ENCODE measurements around the gene PCCA.

PCCA gene

GRCh38 chr13:100230769-100231149 lies 141.9 kb downstream of the PCCA start:
- no peak for DNase-seq (ENCODE audit: low read depth, low spot score)
- no peaks in the 10 kb centered on the region for H3K27me3 ChIP-seq (ENCODE audit: insufficient read depth, insufficient read length)
- H3K9me3 ChIP-seq (ENCODE audit: insufficient read depth, low read length) = no peaks in the 10 kb centered on the region
- H3K4me3 ChIP-seq (ENCODE audit: insufficient read length, low read depth) = no peak overlapping the region
- H3K9ac ChIP-seq (ENCODE audit: insufficient read length, low read depth) = no peak overlapping the region
- TF ChIP-seq YY1 (IDR thresholded peaks at IDR 0.05; ENCODE audit: insufficient read depth, insufficient read length) (no peak), SUZ12 (IDR thresholded peaks at IDR 0.05; ENCODE audit: extremely low read depth, insufficient read depth, insufficient read length) (no peak), ZNF274 (IDR thresholded peaks at IDR 0.05; ENCODE audit: low read depth, low read length) (no peak)
- H3K4me1 ChIP-seq (ENCODE audit: insufficient read depth, insufficient read length) = peaks cover 5% of the 10 kb centered on the region
- no peaks in the 10 kb centered on the region for H3K36me3 ChIP-seq (ENCODE audit: insufficient read depth, insufficient read length, low read length)

DNA sequence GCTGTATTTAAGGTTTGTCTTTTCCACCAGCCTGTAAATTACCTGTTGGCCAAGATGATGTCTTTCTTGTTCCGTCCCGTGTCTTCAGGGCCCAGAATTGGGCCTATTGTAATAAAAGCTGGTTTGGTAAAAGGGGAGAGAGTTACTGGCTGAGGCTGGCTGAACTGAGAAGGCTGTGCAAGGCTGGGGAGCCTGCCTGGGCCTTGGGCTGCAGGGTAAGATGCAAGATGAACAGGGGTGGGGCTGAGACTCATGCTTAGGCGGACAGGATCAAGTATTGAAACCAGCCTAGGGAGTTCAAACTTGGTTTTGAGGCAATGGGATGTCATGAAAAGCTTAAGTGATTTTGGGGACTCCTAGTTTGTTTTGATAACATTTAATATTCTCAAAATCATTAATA lies 142.3 kb downstream of the PCCA start:
- no peak for DNase-seq (ENCODE audit: low read depth, low spot score)
- peaks cover 5% of the 10 kb centered on the region for H3K4me1 ChIP-seq (ENCODE audit: insufficient read depth, insufficient read length)
- no peaks in the 10 kb centered on the region for H3K36me3 ChIP-seq (ENCODE audit: insufficient read depth, insufficient read length, low read length)
- H3K9ac ChIP-seq (ENCODE audit: insufficient read length, low read depth) = no peak overlapping the region
- H3K4me3 ChIP-seq (ENCODE audit: insufficient read length, low read depth) = no peak overlapping the region
- no peaks in the 10 kb centered on the region for H3K27me3 ChIP-seq (ENCODE audit: insufficient read depth, insufficient read length)
- TF ChIP-seq ZNF274 (IDR thresholded peaks at IDR 0.05; ENCODE audit: low read depth, low read length) (no peak), YY1 (IDR thresholded peaks at IDR 0.05; ENCODE audit: insufficient read depth, insufficient read length) (no peak), SUZ12 (IDR thresholded peaks at IDR 0.05; ENCODE audit: extremely low read depth, insufficient read depth, insufficient read length) (no peak)
- H3K9me3 ChIP-seq (ENCODE audit: insufficient read depth, low read length) = no peaks in the 10 kb centered on the region

- H3K4me1 ChIP-seq (ENCODE audit: insufficient read depth, insufficient read length) = peaks cover 5% of the 10 kb centered on the region
- H3K27me3 ChIP-seq (ENCODE audit: insufficient read depth, insufficient read length) = no peaks in the 10 kb centered on the region
- no peak overlapping the region for H3K9ac ChIP-seq (ENCODE audit: insufficient read length, low read depth)
- H3K4me3 ChIP-seq (ENCODE audit: insufficient read length, low read depth) = no peak overlapping the region
- no peaks in the 10 kb centered on the region for H3K36me3 ChIP-seq (ENCODE audit: insufficient read depth, insufficient read length, low read length)
- TF ChIP-seq SUZ12 (IDR thresholded peaks at IDR 0.05; ENCODE audit: extremely low read depth, insufficient read depth, insufficient read length) (no peak), ZNF274 (IDR thresholded peaks at IDR 0.05; ENCODE audit: low read depth, low read length) (no peak), YY1 (IDR thresholded peaks at IDR 0.05; ENCODE audit: insufficient read depth, insufficient read length) (no peak)
- no peak for DNase-seq (ENCODE audit: low read depth, low spot score)
- H3K9me3 ChIP-seq (ENCODE audit: insufficient read depth, low read length) = no peaks in the 10 kb centered on the region
Observed at GRCh38 chr13:100234006-100234405, 145.1 kb downstream of the PCCA start.

- H3K27me3 ChIP-seq (ENCODE audit: insufficient read depth, insufficient read length) = no peaks in the 10 kb centered on the region
- peaks cover 5% of the 10 kb centered on the region for H3K4me1 ChIP-seq (ENCODE audit: insufficient read depth, insufficient read length)
- no peak for DNase-seq (ENCODE audit: low read depth, low spot score)
- no peaks in the 10 kb centered on the region for H3K36me3 ChIP-seq (ENCODE audit: insufficient read depth, insufficient read length, low read length)
- no peak for TF ChIP-seq ZNF274 (IDR thresholded peaks at IDR 0.05; ENCODE audit: low read depth, low read length)
- no peak for TF ChIP-seq YY1 (IDR thresholded peaks at IDR 0.05; ENCODE audit: insufficient read depth, insufficient read length)
- no peak for TF ChIP-seq SUZ12 (IDR thresholded peaks at IDR 0.05; ENCODE audit: extremely low read depth, insufficient read depth, insufficient read length)
- no peak overlapping the region for H3K4me3 ChIP-seq (ENCODE audit: insufficient read length, low read depth)
- H3K9ac ChIP-seq (ENCODE audit: insufficient read length, low read depth) = no peak overlapping the region
- H3K9me3 ChIP-seq (ENCODE audit: insufficient read depth, low read length) = no peaks in the 10 kb centered on the region
Observed at GRCh38 chr13:100234524-100235136, 145.7 kb downstream of the PCCA start.

DNA sequence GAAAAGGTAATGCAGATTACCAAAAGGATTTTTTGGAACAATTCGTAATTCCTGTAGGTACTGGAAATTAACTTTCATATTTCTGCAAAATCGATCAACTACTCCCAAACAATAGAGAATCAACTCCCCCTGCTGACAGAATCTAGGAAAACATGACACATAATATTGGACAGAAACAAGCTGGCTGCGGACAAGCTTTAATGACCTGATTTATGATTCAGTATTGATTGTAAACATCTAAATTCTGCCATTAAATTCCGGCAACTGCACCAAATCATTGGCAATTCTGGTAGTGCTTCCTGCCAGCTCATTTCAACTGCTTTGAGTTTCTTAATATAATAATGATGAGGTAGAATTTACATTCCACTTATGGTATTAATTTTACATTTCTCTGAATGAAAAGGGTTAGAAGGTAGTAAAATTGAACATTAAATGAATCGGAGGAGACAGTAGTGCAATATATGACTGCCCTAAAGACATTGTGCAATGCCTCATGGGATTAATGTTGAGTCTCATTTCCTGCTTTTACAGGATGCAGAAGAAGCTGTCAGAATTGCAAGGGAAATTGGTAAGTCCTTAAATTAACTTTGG lies 146.5 kb downstream of the PCCA start:
- DNase-seq (ENCODE audit: low read depth, low spot score) = no peak
- TF ChIP-seq SUZ12 (IDR thresholded peaks at IDR 0.05; ENCODE audit: extremely low read depth, insufficient read depth, insufficient read length) (no peak), YY1 (IDR thresholded peaks at IDR 0.05; ENCODE audit: insufficient read depth, insufficient read length) (no peak)
- Histone ChIP-seq H3K36me3 (ENCODE audit: insufficient read depth, insufficient read length, low read length) (no peaks in the 10 kb centered on the region), H3K27me3 (ENCODE audit: insufficient read depth, insufficient read length) (no peaks in the 10 kb centered on the region), H3K4me1 (ENCODE audit: insufficient read depth, insufficient read length) (peaks cover 5% of the 10 kb centered on the region), H3K4me3 (ENCODE audit: insufficient read length, low read depth) (no peak overlapping the region), H3K9me3 (ENCODE audit: insufficient read depth, low read length) (no peaks in the 10 kb centered on the region), H3K9ac (ENCODE audit: insufficient read length, low read depth) (no peak overlapping the region)

DNA sequence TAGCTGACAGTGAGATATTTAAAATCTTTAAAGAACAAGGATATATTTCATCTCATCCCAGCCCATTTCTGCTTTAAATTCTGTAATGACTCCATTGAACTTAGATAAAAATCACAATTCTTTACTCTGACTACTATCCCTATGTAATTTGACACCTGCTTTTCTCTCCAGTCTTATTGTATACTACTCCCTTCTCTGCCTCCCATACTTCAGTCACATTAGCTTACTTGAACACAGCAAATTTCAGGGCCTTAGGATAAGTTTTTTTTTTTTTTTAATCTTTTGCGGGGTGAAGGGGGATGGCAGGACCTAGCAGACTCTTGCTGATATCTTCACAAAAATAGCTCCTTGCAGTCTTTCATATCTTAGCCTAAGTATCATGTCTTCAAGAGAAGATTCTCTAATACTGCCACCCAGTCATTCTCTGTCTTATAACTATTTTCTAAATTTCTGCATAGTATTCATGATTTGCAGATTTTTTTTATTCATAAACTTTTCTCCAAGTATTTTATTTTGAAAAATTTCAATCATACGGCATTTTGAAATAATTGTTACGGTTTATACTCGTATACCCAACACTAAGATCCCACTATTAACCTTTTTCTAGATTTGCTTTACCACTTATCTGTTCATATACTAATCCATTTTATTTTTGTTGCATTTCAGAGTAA lies 151.4 kb downstream of the PCCA start:
- no peaks in the 10 kb centered on the region for H3K36me3 ChIP-seq (ENCODE audit: insufficient read depth, insufficient read length, low read length)
- no peak overlapping the region for H3K9ac ChIP-seq (ENCODE audit: insufficient read length, low read depth)
- no peaks in the 10 kb centered on the region for H3K9me3 ChIP-seq (ENCODE audit: insufficient read depth, low read length)
- no peak overlapping the region for H3K4me3 ChIP-seq (ENCODE audit: insufficient read length, low read depth)
- TF ChIP-seq YY1 (IDR thresholded peaks at IDR 0.05; ENCODE audit: insufficient read depth, insufficient read length) = no peak
- no peak for TF ChIP-seq ZNF274 (IDR thresholded peaks at IDR 0.05; ENCODE audit: low read depth, low read length)
- TF ChIP-seq SUZ12 (IDR thresholded peaks at IDR 0.05; ENCODE audit: extremely low read depth, insufficient read depth, insufficient read length) = no peak
- H3K27me3 ChIP-seq (ENCODE audit: insufficient read depth, insufficient read length) = no peaks in the 10 kb centered on the region
- no peak for DNase-seq (ENCODE audit: low read depth, low spot score)
- no peaks in the 10 kb centered on the region for H3K4me1 ChIP-seq (ENCODE audit: insufficient read depth, insufficient read length)

- Histone ChIP-seq H3K36me3 (ENCODE audit: insufficient read depth, insufficient read length, low read length) (no peaks in the 10 kb centered on the region), H3K27me3 (ENCODE audit: insufficient read depth, insufficient read length) (no peaks in the 10 kb centered on the region), H3K9ac (ENCODE audit: insufficient read length, low read depth) (no peak overlapping the region), H3K9me3 (ENCODE audit: insufficient read depth, low read length) (peaks cover 10% of the 10 kb centered on the region), H3K4me1 (ENCODE audit: insufficient read depth, insufficient read length) (no peaks in the 10 kb centered on the region), H3K4me3 (ENCODE audit: insufficient read length, low read depth) (no peak overlapping the region)
- TF ChIP-seq YY1 (IDR thresholded peaks at IDR 0.05; ENCODE audit: insufficient read depth, insufficient read length) (no peak), ZNF274 (IDR thresholded peaks at IDR 0.05; ENCODE audit: low read depth, low read length) (no peak), SUZ12 (IDR thresholded peaks at IDR 0.05; ENCODE audit: extremely low read depth, insufficient read depth, insufficient read length) (no peak)
- no peak for DNase-seq (ENCODE audit: low read depth, low spot score)
Observed at GRCh38 chr13:100244431-100244830, 155.5 kb downstream of the PCCA start.
